ENCODE results near the gene CLDN24.

- no peak for TF ChIP-seq CTCF (IDR thresholded peaks at IDR 0.05)
- TF ChIP-seq POLR2A (IDR thresholded peaks at IDR 0.05), result no peak
Observed at GRCh38 chr4:183303301-183303700, 18.9 kb downstream of the CLDN24 start.

Data from testis (tissue), 2 donors.